ENCODE results near the gene CMTM4. TPM values are rescaled to one million over a fixed set of nuclear protein-coding genes. Genes with fewer than 3 reads are reported as not detected.
"Not testable (repeated sequence)": the region's sequence is repeated elsewhere in the genome, so short reads cannot be mapped to it uniquely, and the experiment has no call there.

Gene CMTM4
- total RNA-seq, 3 donors from 2014 or later, result 2.6 to 3.0 (median 2.8) TPM

- Mint-ChIP-seq H3K27me3 (ENCODE audit: low read depth) (no peaks in the 10 kb centered on the region), H3K4me3 (no peak overlapping the region), H3K9me3 (no peaks in the 10 kb centered on the region), H3K4me1 (ENCODE audit: low read depth) (no peaks in the 10 kb centered on the region), H3K36me3 (ENCODE audit: insufficient read depth) (no peaks in the 10 kb centered on the region)
- DNase-seq (no peak), ATAC-seq (no peak)
Observed at GRCh38 chr16:66670691-66671388, 25.7 kb downstream of the CMTM4 start.

GRCh38 chr16:66668777-66669444 lies 27.6 kb downstream of the CMTM4 start:
- no peaks in the 10 kb centered on the region for H3K4me1 Mint-ChIP-seq (ENCODE audit: low read depth)
- ATAC-seq, result no peak
- DNase-seq, result no peak
- no peaks in the 10 kb centered on the region for H3K36me3 Mint-ChIP-seq (ENCODE audit: insufficient read depth)
- no peak overlapping the region for H3K4me3 Mint-ChIP-seq
- H3K9me3 Mint-ChIP-seq, result no peaks in the 10 kb centered on the region
- no peaks in the 10 kb centered on the region for H3K27me3 Mint-ChIP-seq (ENCODE audit: low read depth)

- no peak for ATAC-seq
- DNase-seq, result no peak
- Mint-ChIP-seq H3K27me3 (ENCODE audit: low read depth) (no peaks in the 10 kb centered on the region), H3K9me3 (no peaks in the 10 kb centered on the region), H3K4me3 (no peak overlapping the region), H3K4me1 (ENCODE audit: low read depth) (no peaks in the 10 kb centered on the region), H3K36me3 (ENCODE audit: insufficient read depth) (no peaks in the 10 kb centered on the region)
Observed at GRCh38 chr16:66667944-66668343, 28.6 kb downstream of the CMTM4 start.

GRCh38 chr16:66662445-66663194 lies 33.9 kb downstream of the CMTM4 start:
- no peak for DNase-seq
- Mint-ChIP-seq H3K4me3 (no peak overlapping the region), H3K27me3 (ENCODE audit: low read depth) (peaks cover 2% of the 10 kb centered on the region), H3K36me3 (ENCODE audit: insufficient read depth) (no peaks in the 10 kb centered on the region), H3K9me3 (no peaks in the 10 kb centered on the region), H3K4me1 (ENCODE audit: low read depth) (peaks cover 3% of the 10 kb centered on the region)
- no peak for ATAC-seq

- ATAC-seq; H3K27me3 Mint-ChIP-seq (ENCODE audit: low read depth); H3K9me3 Mint-ChIP-seq; DNase-seq; H3K36me3 Mint-ChIP-seq (ENCODE audit: insufficient read depth); H3K4me1 Mint-ChIP-seq (ENCODE audit: low read depth); H3K4me3 Mint-ChIP-seq: not testable (repeated sequence)
Observed at GRCh38 chr16:66661671-66662346, 34.7 kb downstream of the CMTM4 start.

- H3K4me1 Mint-ChIP-seq (ENCODE audit: low read depth), result peaks cover 3% of the 10 kb centered on the region
- no peaks in the 10 kb centered on the region for H3K9me3 Mint-ChIP-seq
- ATAC-seq (no peak), DNase-seq (no peak)
- no peak overlapping the region for H3K4me3 Mint-ChIP-seq
- no peaks in the 10 kb centered on the region for H3K36me3 Mint-ChIP-seq (ENCODE audit: insufficient read depth)
- peaks cover 2% of the 10 kb centered on the region for H3K27me3 Mint-ChIP-seq (ENCODE audit: low read depth)
Observed at GRCh38 chr16:66661210-66661560, 35.4 kb downstream of the CMTM4 start.

- Mint-ChIP-seq H3K27me3 (ENCODE audit: low read depth) (peaks cover 2% of the 10 kb centered on the region), H3K4me1 (ENCODE audit: low read depth) (peaks cover 3% of the 10 kb centered on the region), H3K36me3 (ENCODE audit: insufficient read depth) (no peaks in the 10 kb centered on the region), H3K9me3 (no peaks in the 10 kb centered on the region), H3K4me3 (no peak overlapping the region)
- ATAC-seq (no peak), DNase-seq (no peak)
Observed at GRCh38 chr16:66660422-66661209, 35.9 kb downstream of the CMTM4 start.

GRCh38 chr16:66658860-66659190 lies 37.7 kb downstream of the CMTM4 start:
- Mint-ChIP-seq H3K27me3 (ENCODE audit: low read depth) (peaks cover 2% of the 10 kb centered on the region), H3K9me3 (no peaks in the 10 kb centered on the region), H3K4me3 (no peak overlapping the region), H3K4me1 (ENCODE audit: low read depth) (peaks cover 3% of the 10 kb centered on the region), H3K36me3 (ENCODE audit: insufficient read depth) (no peaks in the 10 kb centered on the region)
- ATAC-seq (no peak), DNase-seq (no peak)

- no peaks in the 10 kb centered on the region for H3K9me3 Mint-ChIP-seq
- H3K4me1 Mint-ChIP-seq (ENCODE audit: low read depth), result peaks cover 3% of the 10 kb centered on the region
- no peaks in the 10 kb centered on the region for H3K36me3 Mint-ChIP-seq (ENCODE audit: insufficient read depth)
- ATAC-seq (no peak), DNase-seq (no peak)
- peaks cover 2% of the 10 kb centered on the region for H3K27me3 Mint-ChIP-seq (ENCODE audit: low read depth)
- no peak overlapping the region for H3K4me3 Mint-ChIP-seq
Observed at GRCh38 chr16:66658143-66658859, 38.2 kb downstream of the CMTM4 start.

GRCh38 chr16:66656547-66656946 lies 40.0 kb downstream of the CMTM4 start:
- Mint-ChIP-seq H3K4me1 (ENCODE audit: low read depth) (peaks cover 3% of the 10 kb centered on the region), H3K4me3 (no peak overlapping the region), H3K9me3 (no peaks in the 10 kb centered on the region), H3K27me3 (ENCODE audit: low read depth) (peaks cover 2% of the 10 kb centered on the region), H3K36me3 (ENCODE audit: insufficient read depth) (no peaks in the 10 kb centered on the region)
- ATAC-seq (no peak), DNase-seq (no peak)

GRCh38 chr16:66653581-66654350 lies 42.8 kb downstream of the CMTM4 start:
- no peak for ATAC-seq
- H3K27me3 Mint-ChIP-seq (ENCODE audit: low read depth), result no peaks in the 10 kb centered on the region
- H3K36me3 Mint-ChIP-seq (ENCODE audit: insufficient read depth), result no peaks in the 10 kb centered on the region
- no peaks in the 10 kb centered on the region for H3K9me3 Mint-ChIP-seq
- H3K4me3 Mint-ChIP-seq, result no peak overlapping the region
- no peak for DNase-seq
- peaks cover 9% of the 10 kb centered on the region for H3K4me1 Mint-ChIP-seq (ENCODE audit: low read depth)

- Mint-ChIP-seq H3K4me3 (no peak overlapping the region), H3K4me1 (ENCODE audit: low read depth) (peaks cover 9% of the 10 kb centered on the region), H3K9me3 (no peaks in the 10 kb centered on the region), H3K36me3 (ENCODE audit: insufficient read depth) (no peaks in the 10 kb centered on the region), H3K27me3 (ENCODE audit: low read depth) (no peaks in the 10 kb centered on the region)
- ATAC-seq (no peak), DNase-seq (no peak)
Observed at GRCh38 chr16:66652661-66653360, 43.7 kb downstream of the CMTM4 start.
